ENCODE results near the gene PPAN.

PPAN gene

DNA sequence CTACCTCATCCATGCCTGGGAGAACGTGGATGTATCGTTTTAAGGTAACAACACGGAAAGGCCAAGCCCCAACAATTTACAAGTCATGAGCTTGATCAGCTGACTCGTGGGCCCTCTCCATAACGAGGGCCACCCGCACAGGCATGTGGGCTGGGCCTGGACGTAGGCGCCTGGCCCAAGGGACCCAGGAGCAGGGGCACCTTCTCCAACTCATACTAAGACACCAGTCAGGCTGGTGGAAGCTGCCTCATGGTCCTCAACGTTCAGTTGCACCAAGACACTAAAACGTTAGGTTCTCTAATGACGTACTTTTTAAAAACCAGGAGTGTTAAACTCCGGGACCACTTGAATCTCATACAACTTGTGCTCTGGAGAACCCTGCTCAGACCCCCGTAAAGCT is 35.3 kb downstream of the PPAN start:
- DNase-seq (ENCODE audit: low read depth): no peak

DNA sequence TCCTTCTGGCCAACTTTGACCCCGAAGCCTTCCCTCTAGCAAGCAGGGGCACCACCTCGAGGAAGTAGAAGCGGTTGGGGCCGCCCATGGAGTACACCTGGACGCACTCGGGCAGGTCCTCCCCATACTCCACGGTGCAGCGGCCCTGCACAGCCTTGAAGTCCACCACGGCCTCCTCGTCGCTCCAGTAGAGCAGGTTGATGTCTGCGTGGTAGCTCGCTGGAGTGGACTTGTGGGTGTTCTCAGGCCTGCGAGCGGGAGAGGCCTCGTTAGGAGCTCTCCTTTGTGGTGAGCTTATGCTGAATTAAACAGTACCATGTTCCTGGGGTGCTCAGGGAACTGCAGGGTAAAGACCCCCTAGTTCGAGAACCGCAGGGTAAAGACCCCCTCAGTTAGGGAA is 35.8 kb downstream of the PPAN start:
- DNase-seq (ENCODE audit: low read depth): no peak

DNA sequence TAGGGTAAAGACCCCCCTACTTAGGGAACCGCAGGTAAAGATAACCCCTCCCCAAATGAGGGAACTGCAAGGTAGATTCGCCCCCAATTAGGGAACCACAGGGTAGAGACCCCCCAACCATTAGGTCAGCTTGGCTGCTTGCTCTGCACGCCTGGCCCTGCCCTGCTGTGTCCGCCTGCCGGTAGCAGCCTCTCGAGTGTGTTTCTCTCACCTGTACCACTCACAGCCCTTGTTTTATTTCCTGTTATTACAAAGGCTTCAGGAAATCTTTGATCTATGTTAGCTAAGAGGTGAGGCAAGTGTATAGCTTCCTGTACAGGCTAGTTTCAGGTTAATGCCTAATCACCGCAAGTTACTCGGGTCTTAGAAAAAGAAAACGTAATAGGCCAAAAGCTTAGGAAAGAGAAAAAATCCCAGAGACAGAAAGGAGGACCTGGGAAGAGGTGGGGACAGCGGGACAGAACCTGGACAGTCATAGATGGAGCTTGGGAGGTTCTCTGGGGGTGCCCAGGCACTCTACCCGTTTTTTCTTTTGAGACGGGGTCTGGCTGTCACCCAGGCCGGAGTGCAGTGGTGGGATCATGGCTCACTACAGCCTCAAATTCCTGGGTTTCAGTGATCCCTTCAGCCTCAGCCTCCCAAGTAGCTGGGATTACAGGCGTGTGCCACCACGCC is 36.7 kb downstream of the PPAN start:
- no peak for DNase-seq (ENCODE audit: low read depth)

DNA sequence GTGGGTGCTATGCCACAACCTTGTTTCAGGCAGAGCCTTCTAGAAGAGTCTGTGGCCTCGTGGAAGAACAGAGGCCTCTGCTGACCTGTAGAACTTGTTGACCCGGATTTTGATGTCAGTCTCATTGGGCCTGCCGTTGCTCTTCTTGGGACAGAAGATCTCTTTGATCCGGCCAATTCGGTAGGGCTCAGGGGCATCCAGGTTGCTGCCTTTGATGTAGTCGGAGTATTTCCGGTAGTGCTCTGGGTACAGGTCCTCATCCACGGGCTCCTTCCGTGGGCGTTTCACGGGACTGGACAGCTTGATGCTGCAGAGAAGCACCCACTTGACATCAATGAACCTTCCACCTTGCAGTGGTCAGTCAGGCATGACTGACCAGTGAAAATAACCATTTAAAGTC is 37.5 kb downstream of the PPAN start:
- DNase-seq (ENCODE audit: low read depth): no peak

DNA sequence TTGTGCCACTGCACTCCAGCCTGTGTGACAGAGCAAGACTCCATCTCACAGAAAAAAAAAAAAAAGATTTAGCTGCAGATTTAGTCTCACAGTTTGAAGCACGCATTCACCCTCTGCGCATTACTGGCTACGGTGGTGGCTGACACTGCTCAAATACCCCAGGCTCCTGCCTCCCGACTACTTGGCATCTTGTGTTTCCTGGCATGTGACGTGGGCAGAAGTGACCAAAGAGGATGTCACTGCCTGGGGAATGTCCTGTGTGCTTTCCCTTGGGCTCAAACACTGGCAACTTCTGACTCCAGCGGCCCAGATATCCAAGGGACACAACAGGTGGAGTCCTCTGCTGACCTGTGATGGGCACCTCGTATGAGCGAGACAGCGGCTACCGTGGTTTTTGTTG is 38.2 kb downstream of the PPAN start:
- DNase-seq (ENCODE audit: low read depth): no peak

DNA sequence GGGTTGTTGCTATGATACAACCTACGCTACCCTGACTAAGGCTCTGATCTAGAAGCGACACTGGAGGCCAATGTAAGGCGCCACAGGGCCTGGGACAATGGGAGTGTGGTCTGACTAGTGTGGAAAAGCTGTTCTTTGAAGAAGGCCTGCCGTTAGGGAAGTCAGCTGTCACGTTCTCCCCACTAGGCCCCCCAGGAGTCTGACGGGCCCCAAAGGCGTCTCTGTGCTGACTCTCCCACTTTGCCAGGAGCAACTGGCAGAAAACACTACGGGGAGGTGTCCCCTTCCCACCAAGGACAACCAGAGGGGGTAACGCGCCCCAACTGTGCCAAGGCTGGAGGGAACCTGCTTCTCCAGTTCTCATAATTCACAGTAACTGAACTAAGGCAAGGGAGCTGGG is 38.9 kb downstream of the PPAN start:
- no peak for DNase-seq (ENCODE audit: low read depth)

DNA sequence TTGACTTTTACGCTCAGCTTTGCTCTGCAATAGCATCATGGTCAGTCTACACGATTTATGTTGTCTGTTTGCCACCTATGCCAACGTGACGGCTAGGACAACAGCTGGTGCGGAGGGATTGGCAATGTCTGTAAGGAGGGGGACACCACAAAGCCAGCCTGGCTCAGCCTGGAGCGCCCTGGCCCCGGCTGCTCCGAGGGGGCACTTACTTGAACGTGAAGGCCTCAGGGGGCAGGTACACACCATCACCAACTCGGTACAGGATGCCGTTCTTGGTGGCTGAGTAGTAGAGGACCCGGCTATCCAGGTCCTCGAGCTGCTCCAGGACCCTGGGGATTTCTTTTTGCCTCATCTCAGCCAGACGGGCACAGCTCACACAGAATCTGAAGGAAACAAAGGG is 40.0 kb downstream of the PPAN start:
- DNase-seq (ENCODE audit: low read depth): no peak

DNA sequence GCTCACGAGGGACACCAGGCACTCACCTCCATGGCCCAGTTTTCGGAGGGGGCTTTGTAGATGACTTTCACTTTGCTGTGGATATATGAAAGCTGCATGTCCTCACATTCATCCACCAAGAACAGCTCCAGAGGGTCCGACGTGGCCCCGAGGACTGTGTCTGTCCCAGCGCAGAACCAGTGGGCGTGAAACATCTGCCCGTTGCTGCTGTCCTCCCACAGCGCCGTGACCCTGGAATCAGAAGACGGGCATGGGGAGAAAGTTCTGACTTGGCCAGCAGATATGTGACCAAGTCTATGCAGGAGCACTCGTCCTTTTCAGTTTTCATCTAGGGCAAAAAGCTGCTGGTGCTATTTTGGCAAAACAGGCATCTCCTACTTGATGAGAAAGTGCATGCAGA is 43.3 kb downstream of the PPAN start:
- DNase-seq (ENCODE audit: low read depth): no peak

DNA sequence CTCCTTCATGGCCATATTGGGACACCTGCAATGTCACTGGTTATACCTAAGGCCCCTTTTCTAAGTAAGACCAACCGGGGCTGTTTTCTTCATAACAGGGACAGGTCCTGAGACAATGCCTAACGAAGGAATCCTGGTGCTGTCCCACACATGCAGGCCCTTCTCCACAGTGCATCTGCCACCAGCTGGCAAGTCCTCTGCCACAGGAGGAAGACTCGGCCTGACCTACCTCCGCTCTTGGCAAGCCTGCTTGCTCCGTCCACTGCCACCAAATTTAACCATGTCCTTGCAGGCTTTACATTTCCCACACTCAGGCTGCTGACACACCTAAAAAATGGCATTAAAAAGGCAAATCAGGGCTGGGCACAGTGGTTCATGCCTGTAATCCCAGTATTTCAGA is 45.4 kb downstream of the PPAN start:
- no peak for DNase-seq (ENCODE audit: low read depth)

DNA sequence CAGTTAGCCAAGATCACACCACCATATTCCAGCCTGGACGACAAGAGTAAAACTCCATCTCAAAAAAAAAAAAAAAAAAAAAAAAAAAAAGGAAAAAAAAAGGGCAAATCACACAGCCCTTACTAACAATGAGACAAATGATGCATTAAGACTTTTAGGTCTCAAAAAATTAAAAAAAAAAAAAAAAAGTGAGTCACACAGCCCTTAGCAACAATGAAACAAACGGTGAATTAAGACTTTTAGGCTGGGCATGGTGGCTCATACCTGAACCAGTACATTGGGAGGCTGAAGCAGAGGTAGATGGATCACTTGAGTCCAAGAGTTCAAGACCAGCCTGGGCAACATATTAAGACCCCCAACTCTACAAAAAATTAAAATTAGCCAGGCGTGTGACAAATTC is 45.9 kb downstream of the PPAN start:
- DNase-seq (ENCODE audit: low read depth): no peak

DNA sequence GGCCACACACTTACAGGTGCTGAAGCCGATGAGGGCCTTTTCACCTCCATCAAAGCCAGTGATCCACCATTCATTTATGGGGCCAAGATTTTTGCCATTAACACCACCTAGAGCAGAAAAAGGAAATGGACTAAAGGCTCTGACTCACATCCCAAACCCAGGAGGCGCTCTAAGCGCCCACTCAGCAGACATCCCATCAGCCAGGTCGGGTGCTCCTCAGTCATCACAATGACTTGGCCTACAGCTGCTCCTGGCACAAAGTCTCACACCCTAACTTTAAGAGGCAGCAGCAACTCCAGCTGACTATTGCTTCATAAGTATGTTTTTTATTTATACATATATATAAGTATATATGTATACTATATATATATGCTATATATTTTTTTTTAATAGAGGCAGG is 49.7 kb downstream of the PPAN start:
- no peak for DNase-seq (ENCODE audit: low read depth)

DNA sequence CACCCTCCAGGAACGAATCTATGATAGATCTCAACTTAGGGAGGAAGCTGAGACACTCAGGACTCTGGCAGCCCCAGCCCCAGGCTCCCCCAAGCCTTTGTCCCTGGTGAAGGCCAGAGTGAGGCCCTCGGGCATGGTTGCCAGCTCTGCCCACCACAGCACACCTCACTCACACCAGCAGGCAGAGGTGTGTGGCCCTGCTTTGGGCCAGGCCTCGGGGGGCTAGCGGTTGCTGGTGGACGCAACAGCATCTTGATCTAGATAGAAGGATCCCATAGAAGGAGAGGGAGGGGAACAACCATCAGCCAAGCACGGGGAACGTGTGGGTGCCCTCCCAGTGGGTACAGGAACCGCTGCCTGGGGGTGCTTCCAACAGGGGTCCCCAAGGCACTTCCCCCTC is 51.9 kb downstream of the PPAN start:
- DNase-seq (ENCODE audit: low read depth): no peak

DNA sequence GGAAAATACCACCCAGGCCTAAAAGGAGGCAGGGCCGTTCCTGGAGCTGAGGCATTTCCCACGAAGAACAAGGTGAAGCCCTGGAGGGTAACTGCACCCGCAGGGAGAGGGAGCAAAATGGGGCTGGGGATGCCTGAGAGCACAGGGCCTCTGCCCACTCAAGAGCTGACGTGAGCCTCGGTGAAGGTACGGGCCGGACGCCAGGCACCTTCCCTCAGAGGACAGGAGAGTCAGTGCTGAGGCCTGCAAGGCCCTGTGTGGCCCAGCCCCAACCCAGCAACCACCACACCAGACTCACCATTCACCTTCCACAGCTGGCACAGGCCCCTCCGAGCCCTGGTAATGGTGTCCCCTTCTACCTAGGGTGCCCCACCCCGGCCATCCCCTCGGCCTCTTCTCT is 52.3 kb downstream of the PPAN start:
- no peak for DNase-seq (ENCODE audit: low read depth)

DNA sequence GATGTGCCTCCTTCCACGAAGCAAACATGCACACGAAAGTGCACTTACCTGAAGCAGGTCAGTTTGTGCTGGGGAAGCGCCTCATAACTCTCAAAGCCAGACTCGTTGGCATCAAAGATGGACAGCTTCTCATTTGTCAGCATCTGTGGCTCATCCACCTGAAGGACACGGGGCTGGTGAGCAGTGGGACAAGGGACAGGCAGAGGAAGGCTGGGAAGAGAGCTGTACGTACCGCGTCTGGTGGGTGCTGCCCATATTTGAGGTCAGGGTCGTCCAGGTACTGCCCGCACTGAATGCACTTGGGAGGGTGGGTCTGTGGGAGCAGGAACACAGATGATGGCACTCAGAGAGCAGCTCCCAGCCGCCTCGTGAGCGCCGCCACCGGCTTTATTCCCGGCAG is 53.4 kb downstream of the PPAN start:
- no peak for DNase-seq (ENCODE audit: low read depth)
